Osteoblast (primary cell): ENCODE results near the gene COQ7. TPM values are rescaled to one million over a fixed set of nuclear protein-coding genes. Genes with fewer than 3 reads are reported as not detected.

Experiments
- DNase-seq: peaks from one replicate; pipeline ENCODE4 v3.0.0; 2011; ENCODE audit warnings: low spot score, mixed read lengths; ENCODE audit not compliant: insufficient read length; ENCODE audit errors: missing footprints
- H2AFZ ChIP-seq: 2 replicates; pipeline ENCODE4 v1.6.0; 2011; ENCODE audit warnings: mild to moderate bottlenecking, low read length
- H3K27ac ChIP-seq: 2 replicates; pipeline ENCODE4 v1.5.1; 2011; ENCODE audit warnings: mild to moderate bottlenecking, low read depth, low read length, moderate library complexity
- H3K27me3 ChIP-seq: 2 replicates; pipeline ENCODE4 v1.6.0; 2012; ENCODE audit warnings: mild to moderate bottlenecking, control low read depth, inconsistent platforms, low read length, moderate library complexity; ENCODE audit not compliant: insufficient read depth
- H3K36me3 ChIP-seq: 2 replicates; pipeline ENCODE4 v1.5.1; 2011; ENCODE audit warnings: mild to moderate bottlenecking, low read length, control low read depth, moderate library complexity; ENCODE audit not compliant: insufficient read depth
- H3K4me1 ChIP-seq: 2 replicates; pipeline ENCODE4 v1.5.1; 2011; ENCODE audit warnings: mild to moderate bottlenecking, low read length, control low read depth, moderate library complexity; ENCODE audit not compliant: insufficient read depth
- H3K4me2 ChIP-seq: 2 replicates; pipeline ENCODE4 v1.6.0; 2011; ENCODE audit warnings: mild to moderate bottlenecking, low read length; ENCODE audit not compliant: insufficient read depth
- H3K4me3 ChIP-seq: fragments of 200-600 bp; sonication (generic); 3 replicates; pipeline ENCODE4 v1.5.1; 2012; ENCODE audit warnings: mild to moderate bottlenecking, low read length, inconsistent platforms; ENCODE audit not compliant: insufficient read depth
- H3K79me2 ChIP-seq: 2 replicates; pipeline ENCODE4 v1.6.0; 2012; ENCODE audit warnings: mild to moderate bottlenecking, low read length, control low read depth, inconsistent platforms; ENCODE audit not compliant: insufficient read depth
- H3K9me3 ChIP-seq: 2 replicates; pipeline ENCODE4 v1.5.1; 2011; ENCODE audit warnings: low read depth, low read length, control low read depth
- H4K20me1 ChIP-seq: 2 replicates; pipeline ENCODE4 v1.6.0; 2012; ENCODE audit warnings: mild to moderate bottlenecking, low read length, control low read depth; ENCODE audit not compliant: insufficient read depth
- total RNA-seq: library from RNA; depleted of rRNA; stranded (reverse); fragments of >200 nt; gene quantifications from 2 replicates; pipeline ENCODE4 v1.2.3, GENCODE V29; 2012
- TF ChIP-seq, protein P1 (sequence below): IDR thresholded peaks from 2 replicates; pipeline ENCODE4 v1.5.1; 2011; ENCODE audit warnings: mild to moderate bottlenecking, low read depth, low read length, moderate library complexity; ENCODE audit errors: extremely low read depth

COQ7 gene
- total RNA-seq, 1 donor: 17.4 TPM

GRCh38 chr16:19115148-19116021, 48.0 kb downstream of the COQ7 start:
- Histone ChIP-seq H3K4me3 (peak overlapping the region; percentile 78), H3K27me3 (no peaks in the 10 kb centered on the region), H3K27ac (peak overlapping the region; percentile 80), H3K4me1 (peaks cover 47% of the 10 kb centered on the region), H3K79me2 (peaks cover 41% of the 10 kb centered on the region), H3K36me3 (peaks cover 17% of the 10 kb centered on the region), H3K9me3 (no peaks in the 10 kb centered on the region), H3K4me2 (peak overlapping the region; percentile 79), H2AFZ (no peak overlapping the region), H4K20me1 (peaks cover 17% of the 10 kb centered on the region)
- TF ChIP-seq, protein P1, sequence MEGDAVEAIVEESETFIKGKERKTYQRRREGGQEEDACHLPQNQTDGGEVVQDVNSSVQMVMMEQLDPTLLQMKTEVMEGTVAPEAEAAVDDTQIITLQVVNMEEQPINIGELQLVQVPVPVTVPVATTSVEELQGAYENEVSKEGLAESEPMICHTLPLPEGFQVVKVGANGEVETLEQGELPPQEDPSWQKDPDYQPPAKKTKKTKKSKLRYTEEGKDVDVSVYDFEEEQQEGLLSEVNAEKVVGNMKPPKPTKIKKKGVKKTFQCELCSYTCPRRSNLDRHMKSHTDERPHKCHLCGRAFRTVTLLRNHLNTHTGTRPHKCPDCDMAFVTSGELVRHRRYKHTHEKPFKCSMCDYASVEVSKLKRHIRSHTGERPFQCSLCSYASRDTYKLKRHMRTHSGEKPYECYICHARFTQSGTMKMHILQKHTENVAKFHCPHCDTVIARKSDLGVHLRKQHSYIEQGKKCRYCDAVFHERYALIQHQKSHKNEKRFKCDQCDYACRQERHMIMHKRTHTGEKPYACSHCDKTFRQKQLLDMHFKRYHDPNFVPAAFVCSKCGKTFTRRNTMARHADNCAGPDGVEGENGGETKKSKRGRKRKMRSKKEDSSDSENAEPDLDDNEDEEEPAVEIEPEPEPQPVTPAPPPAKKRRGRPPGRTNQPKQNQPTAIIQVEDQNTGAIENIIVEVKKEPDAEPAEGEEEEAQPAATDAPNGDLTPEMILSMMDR: peak; percentile 19
- DNase-seq: no peak

DNA sequence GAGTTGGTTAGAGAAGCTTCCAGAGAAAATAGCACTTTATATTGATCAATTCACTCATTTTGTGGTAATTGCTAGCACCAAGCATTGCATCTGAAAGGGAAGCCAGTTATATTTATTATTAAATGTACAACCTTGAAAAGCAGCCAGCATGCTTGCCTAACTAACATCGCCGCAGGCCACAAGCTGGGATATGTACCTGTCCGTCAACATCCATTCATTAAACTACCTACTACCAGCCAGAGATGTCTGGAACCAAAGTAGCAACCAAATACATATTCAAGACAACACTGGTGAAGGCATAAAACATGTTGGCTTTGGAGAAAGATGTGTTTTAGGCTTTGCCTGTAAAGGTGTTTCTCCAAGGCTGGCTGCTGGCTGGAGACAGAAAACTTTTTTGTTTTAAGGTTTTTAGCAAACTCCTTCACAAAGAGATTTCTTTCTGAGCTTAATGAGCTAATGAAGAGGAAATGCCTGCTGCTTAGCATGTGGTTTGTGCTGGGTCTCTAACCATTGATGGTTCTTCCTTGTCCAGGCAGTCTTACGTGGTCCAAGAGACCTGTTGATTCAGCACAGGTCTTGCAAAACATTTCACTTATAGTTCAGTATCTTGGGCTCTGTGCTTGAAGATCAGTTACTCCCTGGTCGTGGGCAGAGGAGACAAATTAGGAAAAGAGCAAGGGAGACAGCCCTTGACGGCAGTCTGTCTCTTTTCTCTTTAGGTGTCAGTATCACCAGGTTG, 49.5 kb downstream of the COQ7 start:
- H4K20me1 ChIP-seq: peaks cover 24% of the 10 kb centered on the region
- peaks cover 27% of the 10 kb centered on the region for H3K36me3 ChIP-seq
- peak overlapping the region; percentile 49 for H3K27ac ChIP-seq
- H3K27me3 ChIP-seq: no peaks in the 10 kb centered on the region
- H2AFZ ChIP-seq: no peak overlapping the region
- peaks cover 60% of the 10 kb centered on the region for H3K4me1 ChIP-seq
- H3K4me2 ChIP-seq: peak overlapping the region; percentile 79
- no peaks in the 10 kb centered on the region for H3K9me3 ChIP-seq
- no peak for DNase-seq
- TF ChIP-seq, protein P1: no peak
- H3K79me2 ChIP-seq: peaks cover 54% of the 10 kb centered on the region
- H3K4me3 ChIP-seq: peak overlapping the region; percentile 28

- H3K9me3 ChIP-seq: no peaks in the 10 kb centered on the region
- H2AFZ ChIP-seq: no peak overlapping the region
Observed at GRCh38 chr16:19118938-19119431, 51.6 kb downstream of the COQ7 start.

More at GRCh38 chr16:19118938-19119431, 51.6 kb downstream of the COQ7 start:
- H4K20me1 ChIP-seq: peaks cover 24% of the 10 kb centered on the region
- peak overlapping the region; percentile 79 for H3K4me2 ChIP-seq
- no peaks in the 10 kb centered on the region for H3K27me3 ChIP-seq
- TF ChIP-seq, protein P1: no peak
- peaks cover 61% of the 10 kb centered on the region for H3K4me1 ChIP-seq
- DNase-seq: peak; percentile 94
- peak overlapping the region; percentile 66 for H3K4me3 ChIP-seq
- peak overlapping the region; percentile 87 for H3K27ac ChIP-seq
- peaks cover 27% of the 10 kb centered on the region for H3K36me3 ChIP-seq
- peaks cover 56% of the 10 kb centered on the region for H3K79me2 ChIP-seq
